CMK (cell line): ENCODE measurements around the gene TPBGL.

Experiments
- DNase-seq: peaks from one replicate; pipeline ENCODE4 v3.0.0-alpha.2; 2010; ENCODE audit warnings: low read depth

Gene TPBGL

GRCh38 chr11:75212411-75212810 is 28.2 kb upstream of the TPBGL start:
- DNase-seq: no peak

- peak; percentile 70 for DNase-seq
Observed at GRCh38 chr11:75214411-75214821, 26.2 kb upstream of the TPBGL start.

GRCh38 chr11:75214843-75215242 is 25.7 kb upstream of the TPBGL start:
- DNase-seq: no peak

DNA sequence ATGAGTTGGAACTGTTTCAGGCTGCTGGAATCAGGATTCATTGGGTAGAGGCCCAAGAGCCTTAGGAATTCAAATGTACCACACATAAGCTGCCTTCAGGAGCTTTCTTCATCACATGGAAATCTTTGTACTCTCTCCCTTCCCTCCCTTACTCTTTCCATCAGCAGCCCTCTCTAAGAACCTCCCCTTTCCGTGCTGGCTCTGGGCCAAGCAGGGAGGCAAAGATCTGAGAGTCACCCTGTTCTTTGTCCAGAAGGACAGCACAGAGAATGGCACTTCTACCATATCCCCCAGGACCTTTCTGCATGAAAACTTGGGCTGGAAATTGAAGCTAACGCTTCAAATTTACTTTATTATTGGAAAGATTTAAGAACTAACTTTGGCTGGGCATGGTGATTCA is 20.7 kb upstream of the TPBGL start:
- no peak for DNase-seq

- no peak for DNase-seq
Observed at GRCh38 chr11:75223954-75224643, 16.5 kb upstream of the TPBGL start.

DNA sequence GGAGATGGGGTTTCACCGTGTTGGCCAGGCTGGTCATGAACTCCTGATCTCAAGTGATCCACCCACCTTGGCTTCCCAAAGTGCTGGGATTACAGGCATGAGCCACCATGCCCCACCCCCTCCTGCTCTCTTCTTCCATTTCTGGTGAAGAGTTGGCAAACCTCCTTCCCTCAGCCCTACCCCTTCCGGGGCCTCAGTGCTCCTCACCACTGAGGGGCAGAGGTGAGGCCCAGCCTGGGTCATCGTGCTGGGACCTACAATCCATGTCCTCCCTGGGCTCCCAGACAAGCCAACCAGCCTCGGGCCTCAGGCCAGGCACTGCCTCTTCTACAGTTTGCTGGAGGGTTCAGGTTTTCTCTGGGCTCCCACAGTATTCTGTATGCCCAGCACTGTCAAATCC is 14.8 kb upstream of the TPBGL start:
- DNase-seq: no peak

DNA sequence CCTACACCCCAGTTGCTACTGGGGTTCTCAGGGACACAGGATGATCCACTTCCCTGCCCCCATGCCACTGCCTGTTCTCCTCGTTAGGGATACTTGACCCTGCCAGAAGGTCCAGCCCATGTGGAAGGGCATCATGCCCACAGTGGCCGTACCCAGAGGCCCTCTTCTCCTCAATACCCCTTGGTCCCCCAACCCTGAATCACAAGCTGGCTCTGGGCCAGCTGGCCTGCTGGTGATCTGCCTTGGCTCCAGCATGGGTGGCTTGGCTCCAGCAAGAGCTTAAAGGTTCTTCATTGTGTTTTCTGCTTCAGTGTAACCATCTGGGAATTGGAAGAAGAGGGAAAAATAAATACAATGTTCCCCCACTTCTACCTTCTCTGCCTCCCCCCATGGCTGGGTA is 11.1 kb upstream of the TPBGL start:
- no peak for DNase-seq

DNA sequence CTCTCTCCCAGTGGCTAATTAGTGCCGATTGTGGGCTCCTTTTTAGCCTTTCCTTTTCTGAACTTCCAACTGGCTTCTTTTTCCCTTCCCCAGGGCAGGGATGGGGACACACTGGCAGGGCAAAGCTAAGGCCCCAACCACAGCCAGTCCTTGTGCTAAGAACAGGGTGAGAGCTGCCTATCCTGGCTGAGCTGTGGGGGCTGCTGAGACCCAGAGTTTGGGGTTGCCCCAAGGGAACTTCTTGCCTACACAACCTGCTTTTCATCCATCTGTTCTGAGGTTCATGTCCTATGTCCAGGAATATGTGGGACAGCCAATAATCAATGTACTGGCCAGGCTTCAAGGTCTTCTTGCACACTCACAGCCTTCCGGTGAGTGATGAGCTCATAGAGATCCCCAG is 10.0 kb upstream of the TPBGL start:
- DNase-seq: no peak

DNA sequence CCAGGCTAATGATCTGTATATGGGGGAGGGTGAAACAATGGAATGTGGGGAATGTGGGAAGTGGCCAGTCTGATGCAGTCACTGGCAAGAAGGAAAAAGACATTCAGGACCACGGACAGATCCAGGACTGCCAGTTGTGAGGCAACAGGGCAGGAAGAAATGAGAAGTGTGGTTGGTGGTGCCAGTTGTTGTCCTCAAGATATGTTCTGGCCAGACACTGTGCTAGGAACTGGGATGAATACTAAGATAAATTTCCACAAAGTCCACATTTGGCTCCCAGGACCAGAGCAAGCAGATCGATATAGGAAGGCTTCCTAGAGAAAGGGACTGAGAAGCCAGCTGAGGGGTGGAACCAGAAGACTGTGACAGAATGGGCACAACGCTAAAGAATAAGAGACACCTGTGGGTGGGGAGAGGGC is 6.8 kb upstream of the TPBGL start:
- peak; percentile 18 for DNase-seq

GRCh38 chr11:75236062-75236461 is 4.5 kb upstream of the TPBGL start:
- no peak for DNase-seq

DNA sequence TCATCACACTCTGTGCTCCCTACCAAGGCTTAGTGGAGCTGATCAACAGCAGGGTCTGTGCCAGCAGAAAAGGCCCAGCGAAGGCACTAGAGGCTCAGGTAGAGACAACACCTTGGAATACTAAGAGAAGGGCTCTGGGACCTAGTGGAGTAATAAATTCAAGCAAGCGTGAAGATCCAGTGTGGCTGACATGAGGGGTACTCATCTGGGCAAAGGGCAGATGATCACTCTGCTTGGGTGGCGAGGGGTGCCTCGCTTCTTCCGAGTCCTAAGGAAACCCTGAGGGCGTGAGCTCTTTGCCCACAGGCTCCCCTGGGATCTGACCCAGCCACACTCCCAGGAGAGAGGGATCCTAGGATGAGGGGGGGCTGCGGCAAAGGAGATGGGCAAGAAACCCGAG is 3.5 kb upstream of the TPBGL start:
- DNase-seq: no peak

DNA sequence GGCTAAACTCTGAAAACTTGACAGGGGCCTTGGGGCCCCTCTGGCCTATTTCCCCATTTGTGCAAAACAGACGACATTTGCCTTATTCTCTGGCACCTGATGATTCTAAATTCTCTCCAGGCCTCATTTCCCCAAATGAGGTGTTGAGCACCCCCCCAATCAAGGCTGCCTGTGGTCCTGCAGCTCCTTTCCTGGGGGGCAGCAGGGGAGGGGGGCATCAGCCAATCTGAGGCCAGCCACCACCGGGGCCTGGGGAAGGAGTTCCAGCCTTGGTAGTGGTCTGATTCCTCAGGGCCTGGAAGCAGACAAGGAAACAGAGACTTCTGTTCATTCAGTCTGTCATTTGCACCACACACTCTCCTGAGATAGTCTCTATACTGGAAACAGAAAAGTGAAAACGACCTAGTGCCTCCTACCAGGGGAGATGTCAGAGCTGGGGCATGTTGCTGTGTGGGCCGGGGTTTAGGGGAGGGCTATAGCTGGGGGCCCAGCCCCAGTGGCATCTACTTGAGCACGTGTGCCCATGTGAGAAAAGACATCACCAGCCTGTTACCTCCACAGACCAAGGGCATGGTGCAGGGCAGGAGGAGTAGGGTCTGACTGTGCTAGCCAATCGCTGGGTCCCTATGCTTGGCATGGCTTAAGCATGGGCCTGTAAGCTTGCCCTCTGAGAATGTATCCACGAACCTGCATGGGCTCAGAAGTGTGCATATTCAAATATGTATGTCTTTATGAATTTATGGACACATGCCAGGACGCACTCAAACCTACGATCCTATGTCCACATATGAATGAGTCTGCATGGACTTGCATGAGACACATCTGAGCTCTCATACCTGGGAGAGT is 1.8 kb upstream of the TPBGL start:
- DNase-seq: no peak

DNA sequence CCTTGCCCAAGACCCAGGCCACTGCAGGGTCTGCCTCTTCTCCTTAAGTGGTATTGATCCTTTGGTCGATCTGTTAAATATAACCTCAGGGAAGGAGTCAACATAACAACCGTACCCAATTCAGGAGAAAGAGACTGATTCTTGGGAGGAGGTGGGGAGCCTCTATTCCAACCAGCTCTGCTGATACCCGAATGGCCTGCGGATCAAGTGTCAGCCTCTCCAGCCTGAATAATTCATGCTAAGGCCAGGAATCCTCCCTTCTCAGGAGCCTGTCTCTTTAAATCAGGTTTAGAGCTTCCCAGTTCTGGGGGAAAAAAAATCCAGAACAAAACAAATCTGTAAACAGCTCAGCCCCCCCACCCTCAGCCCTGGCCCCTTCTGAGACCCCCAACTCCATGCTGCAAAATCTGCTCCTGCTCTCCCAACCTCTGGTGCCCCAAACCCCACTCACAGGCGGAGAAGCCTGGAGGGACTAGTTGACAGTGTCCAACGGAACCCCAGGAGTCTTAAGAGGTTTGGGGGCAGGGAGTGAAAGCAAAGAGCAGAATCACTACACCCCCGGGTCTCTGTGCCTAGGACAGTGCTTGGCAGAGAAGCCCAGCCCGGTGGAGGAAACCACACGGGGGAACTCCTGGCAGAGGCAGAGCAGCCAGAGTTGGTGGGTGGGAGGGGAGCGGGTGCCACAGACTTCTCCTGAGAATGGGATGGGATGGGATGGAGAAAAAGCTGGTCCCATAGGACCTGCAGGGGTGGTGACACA is 863 bp upstream of the TPBGL start:
- DNase-seq: no peak

GRCh38 chr11:75241036-75241905 is 697 bp downstream of the TPBGL start:
- no peak for DNase-seq

GRCh38 chr11:75241906-75242644 is 1.5 kb downstream of the TPBGL start:
- DNase-seq: no peak

DNA sequence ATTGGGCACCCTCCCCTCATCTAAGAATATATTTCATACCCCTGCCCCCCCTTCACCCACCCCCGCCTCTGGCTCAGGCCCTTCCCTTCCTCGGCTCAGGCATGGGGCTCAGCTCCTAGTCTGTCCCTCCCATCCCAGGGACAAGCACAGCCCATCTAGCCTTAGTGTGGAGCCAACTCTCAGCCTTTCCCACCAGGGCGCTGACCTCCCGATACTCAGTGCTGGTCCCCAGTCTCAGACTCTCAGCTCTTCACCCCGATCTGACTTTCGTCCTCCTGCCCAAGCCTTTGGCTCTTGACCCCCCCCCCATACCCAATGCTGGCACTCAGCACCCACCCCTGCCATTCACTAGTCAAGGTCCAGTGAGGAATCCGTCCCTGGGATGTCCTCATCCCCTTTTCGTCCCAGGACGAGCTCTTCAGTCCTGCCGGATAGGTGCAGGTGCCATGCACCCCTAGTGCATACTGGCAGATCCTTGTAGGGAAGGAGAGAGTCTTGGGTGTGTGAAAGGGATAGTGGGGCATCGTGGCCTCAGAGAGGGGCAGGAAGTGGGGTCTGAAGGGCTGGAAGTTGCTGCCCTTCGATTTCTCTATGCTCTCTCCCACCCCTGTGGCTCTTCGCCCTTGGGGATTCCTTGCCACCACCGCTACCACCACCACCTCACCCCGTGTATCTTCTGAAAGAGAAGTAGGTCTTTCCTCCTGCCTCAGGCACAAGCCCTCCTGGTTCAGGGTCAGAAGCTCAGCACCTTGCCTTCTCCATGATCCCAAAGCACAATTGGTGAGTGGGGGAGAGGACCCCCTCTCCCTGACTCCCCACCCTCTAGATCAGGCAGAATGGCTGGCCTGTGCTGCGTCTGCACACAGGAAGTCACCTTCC is 2.4 kb downstream of the TPBGL start:
- no peak for DNase-seq

DNA sequence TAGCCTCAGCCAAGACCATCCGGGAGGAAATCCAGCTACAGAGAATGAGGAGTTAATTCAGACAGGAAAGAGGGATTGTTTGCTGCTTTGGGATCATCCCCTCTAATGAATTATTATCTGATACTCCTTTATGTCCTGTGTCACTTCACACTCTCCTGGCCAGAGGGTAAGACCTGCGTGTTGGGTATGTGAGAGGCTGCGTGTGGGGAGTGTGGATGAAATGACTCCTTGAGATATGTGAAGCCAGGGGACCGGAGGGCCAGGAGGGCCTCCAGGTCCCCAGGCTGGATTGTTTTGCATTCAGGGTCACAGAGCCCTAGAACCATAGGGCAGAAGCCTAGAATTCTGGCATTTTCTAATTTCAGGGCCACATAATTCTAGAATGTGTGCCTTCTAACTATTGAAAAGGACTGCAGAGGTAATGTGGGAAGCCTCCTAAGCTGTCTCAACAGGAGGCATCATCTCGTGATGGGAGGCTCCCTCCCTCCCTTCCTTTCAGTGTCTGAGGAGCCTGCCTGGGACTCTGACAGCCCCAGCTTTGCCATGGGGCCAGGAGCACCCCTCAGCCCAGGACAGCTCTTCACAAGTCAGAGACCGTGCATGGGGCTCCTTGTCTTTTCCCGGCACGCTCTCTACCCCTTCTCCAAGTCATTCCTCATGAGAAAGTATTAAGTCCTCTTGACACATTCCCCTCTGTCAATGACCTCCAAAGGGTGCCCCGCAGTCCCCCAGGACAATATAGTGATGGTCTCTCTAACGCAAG is 3.7 kb downstream of the TPBGL start:
- no peak for DNase-seq

DNA sequence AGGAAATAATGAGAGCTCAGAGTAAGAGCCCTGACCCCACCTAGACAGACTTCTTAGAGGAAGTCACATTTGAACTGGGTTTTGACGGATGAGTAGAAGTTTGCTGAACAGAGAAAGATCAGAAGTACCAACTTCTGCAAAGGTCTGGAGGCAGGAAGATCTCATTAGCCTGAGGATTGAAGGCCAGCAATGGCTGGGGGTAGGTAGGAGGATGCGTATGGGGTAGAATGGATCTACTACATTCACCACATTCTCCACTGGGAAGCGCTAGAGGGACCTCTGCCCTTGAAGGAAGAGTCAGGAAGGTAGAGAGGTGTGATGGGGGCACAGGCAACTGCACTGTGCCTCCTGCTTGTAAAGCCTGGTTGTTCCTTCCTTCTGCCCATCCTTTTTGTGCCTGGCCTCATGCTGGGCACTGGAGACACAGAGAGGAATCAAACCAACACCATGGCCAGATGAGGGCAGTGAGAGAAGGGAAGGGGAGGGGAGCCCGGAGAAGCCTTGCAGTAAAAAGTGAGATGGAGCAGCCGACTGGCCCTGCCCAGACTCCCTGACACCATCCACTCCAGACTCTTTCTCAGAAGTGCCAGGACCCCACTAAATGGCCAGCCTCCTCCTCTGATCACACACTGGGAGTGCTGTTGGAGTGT is 4.9 kb downstream of the TPBGL start:
- no peak for DNase-seq
